Measurements from ENCODE around the gene BAG5.

Gene BAG5

GRCh38 chr14:103522649-103523574 lies 39.5 kb downstream of the BAG5 start, which contains the start of gene CKB:
TSS of gene CKB (minus strand) at chr14:103522830. CDS start at chr14:103522493, 337 bp downstream.
- Histone ChIP-seq H3K9ac (no peak within 1 kb of the TSS), H3K36me3 (ENCODE audit: insufficient read depth) (no peaks in the 10 kb centered on the region), H2AFZ (ENCODE audit: low read depth) (no peak within 1 kb of the TSS), H3K27me3 (ENCODE audit: insufficient read depth, low read depth) (peaks cover 5% of the 10 kb centered on the region; the same call in 1 of the 2 replicates), H3K27ac (no peak within 1 kb of the TSS), H3K4me2 (no peak within 1 kb of the TSS), H3K79me2 (ENCODE audit: insufficient read depth, low read depth) (no peaks in the 10 kb centered on the region), H3K4me3 (IDR thresholded peaks at IDR 0.05; ENCODE audit: insufficient read depth, low read depth, low read length) (no peak within 1 kb of the TSS), H4K20me1 (ENCODE audit: insufficient read depth) (no peaks in the 10 kb centered on the region), H3K4me1 (ENCODE audit: low read depth, poor library complexity, severe bottlenecking) (peaks cover 8% of the 10 kb centered on the region)
- TF ChIP-seq CTCF (conservative IDR thresholded peaks at IDR 0.05; ENCODE audit: low read depth, low read length): no peak

- Histone ChIP-seq H3K4me1 (ENCODE audit: low read depth, poor library complexity, severe bottlenecking) (peaks cover 8% of the 10 kb centered on the region), H3K4me2 (no peak overlapping the region), H3K27me3 (ENCODE audit: insufficient read depth, low read depth) (peaks cover 3% of the 10 kb centered on the region; the same call in 1 of the 2 replicates), H3K9ac (no peak overlapping the region), H4K20me1 (ENCODE audit: insufficient read depth) (no peaks in the 10 kb centered on the region), H3K4me3 (IDR thresholded peaks at IDR 0.05; ENCODE audit: insufficient read depth, low read depth, low read length) (no peak overlapping the region), H3K79me2 (ENCODE audit: insufficient read depth, low read depth) (no peaks in the 10 kb centered on the region), H3K27ac (no peak overlapping the region), H3K36me3 (ENCODE audit: insufficient read depth) (no peaks in the 10 kb centered on the region), H2AFZ (ENCODE audit: low read depth) (no peak overlapping the region)
- TF ChIP-seq CTCF (conservative IDR thresholded peaks at IDR 0.05; ENCODE audit: low read depth, low read length): no peak
Observed at GRCh38 chr14:103521951-103522563, 40.4 kb downstream of the BAG5 start.

GRCh38 chr14:103521438-103521950 lies 41.0 kb downstream of the BAG5 start:
- Histone ChIP-seq H3K4me2 (peak overlapping the region; percentile 68; the same call in 1 of the 2 replicates), H3K4me3 (IDR thresholded peaks at IDR 0.05; ENCODE audit: insufficient read depth, low read depth, low read length) (no peak overlapping the region), H3K27ac (no peak overlapping the region), H3K4me1 (ENCODE audit: low read depth, poor library complexity, severe bottlenecking) (peaks cover 8% of the 10 kb centered on the region), H4K20me1 (ENCODE audit: insufficient read depth) (no peaks in the 10 kb centered on the region), H3K27me3 (ENCODE audit: insufficient read depth, low read depth) (no peaks in the 10 kb centered on the region), H2AFZ (ENCODE audit: low read depth) (peak overlapping the region; percentile 47; the same call in 1 of the 2 replicates), H3K79me2 (ENCODE audit: insufficient read depth, low read depth) (no peaks in the 10 kb centered on the region), H3K9ac (no peak overlapping the region; the same call in 1 of the 2 replicates), H3K36me3 (ENCODE audit: insufficient read depth) (no peaks in the 10 kb centered on the region)
- no peak for TF ChIP-seq CTCF (conservative IDR thresholded peaks at IDR 0.05; ENCODE audit: low read depth, low read length)

- Histone ChIP-seq H2AFZ (ENCODE audit: low read depth) (peak overlapping the region; percentile 47), H3K79me2 (ENCODE audit: insufficient read depth, low read depth) (no peaks in the 10 kb centered on the region), H3K4me3 (IDR thresholded peaks at IDR 0.05; ENCODE audit: insufficient read depth, low read depth, low read length) (no peak overlapping the region), H3K27me3 (ENCODE audit: insufficient read depth, low read depth) (no peaks in the 10 kb centered on the region), H3K27ac (no peak overlapping the region; the same call in 1 of the 2 replicates), H3K36me3 (ENCODE audit: insufficient read depth) (no peaks in the 10 kb centered on the region), H4K20me1 (ENCODE audit: insufficient read depth) (no peaks in the 10 kb centered on the region), H3K4me1 (ENCODE audit: low read depth, poor library complexity, severe bottlenecking) (peaks cover 8% of the 10 kb centered on the region), H3K9ac (no peak overlapping the region; the same call in 1 of the 2 replicates), H3K4me2 (peak overlapping the region; percentile 68)
- TF ChIP-seq CTCF (conservative IDR thresholded peaks at IDR 0.05; ENCODE audit: low read depth, low read length): peak; percentile 37; the same call in 1 of the 2 replicates
Observed at GRCh38 chr14:103520657-103521437, 41.6 kb downstream of the BAG5 start.

All from KMS-11 (cell line).